K562 (cell line): Measurements from ENCODE around the gene SKIC2.

Experiments
- ELF1 ChIP-seq: fragments of 200-800 bp; sonication (Bioruptor generic); IDR thresholded peaks from 2 replicates; pipeline ENCODE4 v1.6.1; 2016; ENCODE audit warnings: missing genetic modification characterization, missing compliant biosample characterization
- ESRRA ChIP-seq: fragments of 450-650 bp; IDR thresholded peaks from 2 replicates; pipeline ENCODE4 v1.6.1; 2014; ENCODE audit warnings: low read depth, mild to moderate bottlenecking, moderate library complexity, borderline replicate concordance
- GTF3C2 ChIP-seq: IDR thresholded peaks from 3 replicates; pipeline ENCODE4 v1.6.1; 2011; ENCODE audit warnings: borderline replicate concordance, mild to moderate bottlenecking, moderate library complexity; ENCODE audit not compliant: insufficient read length; ENCODE audit errors: extremely low read depth
- HMGXB4 ChIP-seq: sonication (generic); formaldehyde crosslinking; IDR thresholded peaks from 2 replicates; pipeline ENCODE4 v1.8.1; 2023; ENCODE audit warnings: mild to moderate bottlenecking, missing genetic modification reagents
- MNT ChIP-seq, 2 experiments: fragments of 450-650 bp; conservative IDR thresholded peaks; 2 replicates each; pipeline ENCODE4 v1.6.1; 2017; ENCODE audit warnings: mild to moderate bottlenecking in 2 of 2, moderate library complexity in 2 of 2
- SMC3 ChIP-seq: conservative IDR thresholded peaks from 2 replicates; pipeline ENCODE4 v1.6.1; 2011; ENCODE audit warnings: low read depth, low read length, improper control_type of control experiment; ENCODE audit not compliant: insufficient read depth
- STAG1 ChIP-seq: sonication (generic); formaldehyde crosslinking; IDR thresholded peaks from 2 replicates; pipeline ENCODE4 v1.5.0; 2020; ENCODE audit warnings: missing genetic modification reagents, borderline replicate concordance
- TCF7L2 ChIP-seq: fragments of 150-350 bp; IDR thresholded peaks from 2 replicates; pipeline ENCODE4 v1.6.1; 2016; ENCODE audit warnings: low read depth, mild to moderate bottlenecking, low read length, moderate library complexity
- ZBTB43 ChIP-seq: sonication (generic); formaldehyde crosslinking; IDR thresholded peaks from 2 replicates; pipeline ENCODE4 v1.8.0; 2023; ENCODE audit warnings: mild to moderate bottlenecking, missing genetic modification reagents

GRCh38 chr6:31943742-31944141 is 15.2 kb upstream of the SKIC2 start:
- TF ChIP-seq TCF7L2 = no peak
- TF ChIP-seq MNT (conservative IDR thresholded peaks at IDR 0.05) = no peak
- no peak for TF ChIP-seq HMGXB4
- no peak for TF ChIP-seq STAG1 (CRISPR knock-in tag)
- TF ChIP-seq ESRRA = no peak
- TF ChIP-seq ZBTB43 = no peak
- no peak for TF ChIP-seq GTF3C2
- no peak for TF ChIP-seq ELF1 (tag)
- TF ChIP-seq SMC3 = no peak
